PC-3 (cell line): ENCODE measurements around the gene TMEM184A.

ENCODE experiments used
- CTCF ChIP-seq: fragments of 300-600 bp; sonication (generic); conservative IDR thresholded peaks from 2 replicates; pipeline ENCODE4 v1.5.1; 2017; ENCODE audit warnings: antibody characterized with exemption, low read depth, mild to moderate bottlenecking, low read length
- EZH2phosphoT487 ChIP-seq: fragments of 300-600 bp; sonication (generic); IDR thresholded peaks from 2 replicates; pipeline ENCODE4 v1.6.1; 2018; ENCODE audit warnings: mild to moderate bottlenecking, antibody characterized with exemption, low read length, borderline replicate concordance

- TF ChIP-seq CTCF (no peak), EZH2phosphoT487 (no peak)
Observed at GRCh38 chr7:1493571-1493970, 62.4 kb downstream of the TMEM184A start.
